Astrocyte (in vitro differentiated cells and primary cell): Measurements from ENCODE around the gene DYSF. TPM values are rescaled to one million over a fixed set of nuclear protein-coding genes. Genes with fewer than 3 reads are reported as not detected.

Experiments
- DNase-seq: peaks from one replicate; pipeline ENCODE4 v3.0.0-alpha.2; 2010; ENCODE audit warnings: low read depth
- FAIRE-seq: peaks from 2 replicates; lab custom pipeline; 2011; peaks lifted over from hg19 to GRCh38; lab: Jason Lieb, UNC
- H2AFZ ChIP-seq: 2 replicates; pipeline ENCODE4 v1.6.0; 2012; ENCODE audit warnings: low read depth, low read length, inconsistent platforms
- H3K27ac ChIP-seq: 2 replicates; pipeline ENCODE4 v1.5.1; 2011; ENCODE audit warnings: low read depth, low read length, inconsistent platforms
- H3K27me3 ChIP-seq: 2 replicates; pipeline ENCODE4 v1.6.0; 2011; ENCODE audit warnings: low read length, inconsistent platforms; ENCODE audit not compliant: insufficient read depth
- H3K36me3 ChIP-seq: 2 replicates; pipeline ENCODE4 v1.5.1; 2011; ENCODE audit warnings: low read length, inconsistent platforms; ENCODE audit not compliant: insufficient read depth
- H3K4me1 ChIP-seq: 2 replicates; pipeline ENCODE4 v1.5.1; 2011; ENCODE audit warnings: low read length, inconsistent platforms; ENCODE audit not compliant: insufficient read depth
- H3K4me2 ChIP-seq: 2 replicates; pipeline ENCODE4 v1.6.0; 2012; ENCODE audit warnings: low read length, inconsistent platforms
- H3K4me3 ChIP-seq: 2 replicates; pipeline ENCODE4 v1.5.1; 2011; ENCODE audit warnings: low read depth, mild to moderate bottlenecking, low read length, inconsistent platforms; ENCODE audit not compliant: insufficient read depth
- H3K79me2 ChIP-seq: 2 replicates; pipeline ENCODE4 v1.6.0; 2012; ENCODE audit warnings: mild to moderate bottlenecking, low read length, inconsistent platforms; ENCODE audit not compliant: insufficient read depth
- H3K9ac ChIP-seq: 2 replicates; pipeline ENCODE4 v1.6.0; 2012; ENCODE audit warnings: mild to moderate bottlenecking, low read length, inconsistent platforms
- H3K9me3 ChIP-seq: 2 replicates; pipeline ENCODE4 v1.5.1; 2012; ENCODE audit warnings: low read depth, mild to moderate bottlenecking, low read length, inconsistent platforms; ENCODE audit not compliant: insufficient read depth
- H4K20me1 ChIP-seq: 2 replicates; pipeline ENCODE4 v1.6.0; 2012; ENCODE audit warnings: low read length, inconsistent platforms; ENCODE audit not compliant: insufficient read depth
- H3K27ac Mint-ChIP-seq: one replicate; pipeline ENCODE4 v1.8.0; 2021; ENCODE audit warnings: mild to moderate bottlenecking, mixed read lengths; ENCODE audit not compliant: unreplicated experiment
- H3K27me3 Mint-ChIP-seq: one replicate; pipeline ENCODE4 v1.8.0; 2021; ENCODE audit warnings: low read depth, mixed read lengths; ENCODE audit not compliant: unreplicated experiment
- H3K36me3 Mint-ChIP-seq: one replicate; pipeline ENCODE4 v1.8.0; 2021; ENCODE audit warnings: low read depth, mixed read lengths; ENCODE audit not compliant: unreplicated experiment
- H3K4me1 Mint-ChIP-seq: one replicate; pipeline ENCODE4 v1.8.0; 2021; ENCODE audit warnings: low read depth, mixed read lengths; ENCODE audit not compliant: unreplicated experiment
- H3K4me3 Mint-ChIP-seq: one replicate; pipeline ENCODE4 v1.8.0; 2021; ENCODE audit warnings: mild to moderate bottlenecking, moderate library complexity, mixed read lengths; ENCODE audit not compliant: unreplicated experiment
- H3K9me3 Mint-ChIP-seq: one replicate; pipeline ENCODE4 v1.8.0; 2021; ENCODE audit warnings: mild to moderate bottlenecking, mixed read lengths; ENCODE audit not compliant: unreplicated experiment
- CTCF ChIP-seq: IDR thresholded peaks from 2 replicates; pipeline ENCODE4 v1.5.1; 2011; ENCODE audit warnings: low read depth, mild to moderate bottlenecking, inconsistent platforms, low read length, moderate library complexity; ENCODE audit not compliant: insufficient read depth
- EZH2 ChIP-seq: IDR thresholded peaks from 2 replicates; pipeline ENCODE4 v1.6.1; 2012; ENCODE audit warnings: mild to moderate bottlenecking, low read length, inconsistent platforms; ENCODE audit not compliant: insufficient read depth
- total RNA-seq: library from RNA; stranded (reverse); gene quantifications from 2 replicates; pipeline ENCODE4 v1.2.1, GENCODE V29; 2021

Gene DYSF
- total RNA-seq, 1 donor from 2014 or later, result 123 TPM

DNA sequence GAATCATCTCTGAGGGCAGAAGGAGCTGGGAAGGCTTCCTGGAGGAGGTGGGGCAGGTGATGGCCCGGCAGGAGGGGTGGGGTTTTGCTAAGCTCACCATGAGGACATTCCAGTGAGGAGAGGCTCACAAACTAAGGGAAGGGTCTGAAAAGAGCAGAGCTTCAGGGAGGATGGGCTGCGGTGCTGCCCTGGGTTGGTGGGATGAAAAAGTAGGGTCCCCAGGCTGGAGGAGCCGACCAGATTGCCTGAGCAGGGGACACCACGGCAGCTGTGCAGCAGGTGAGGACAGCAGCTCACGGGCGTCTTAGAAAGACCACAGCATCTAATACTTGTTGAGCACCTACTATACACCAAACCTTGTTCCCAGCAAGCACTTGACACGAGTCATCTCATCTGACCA, 82.2 kb downstream of the DYSF start:
- Mint-ChIP-seq H3K4me1 (peaks cover 14% of the 10 kb centered on the region), H3K27ac (peak overlapping the region; percentile 2), H3K36me3 (peaks cover 51% of the 10 kb centered on the region), H3K27me3 (no peaks in the 10 kb centered on the region), H3K9me3 (peaks cover 5% of the 10 kb centered on the region), H3K4me3 (no peak overlapping the region)
- no peak for FAIRE-seq
- no peaks in the 10 kb centered on the region for H3K4me1 ChIP-seq
- H3K9ac ChIP-seq, result no peak overlapping the region
- no peak overlapping the region for H3K4me2 ChIP-seq
- TF ChIP-seq EZH2 (no peak), CTCF (no peak)
- no peak overlapping the region for H3K27ac ChIP-seq
- H2AFZ ChIP-seq, result no peak overlapping the region
- H3K9me3 ChIP-seq, result no peaks in the 10 kb centered on the region
- H3K36me3 ChIP-seq, result no peaks in the 10 kb centered on the region
- no peaks in the 10 kb centered on the region for H3K79me2 ChIP-seq
- H3K4me3 ChIP-seq, result no peak overlapping the region
- H3K27me3 ChIP-seq, result no peaks in the 10 kb centered on the region
- H4K20me1 ChIP-seq, result no peaks in the 10 kb centered on the region
- DNase-seq, result no peak

DNA sequence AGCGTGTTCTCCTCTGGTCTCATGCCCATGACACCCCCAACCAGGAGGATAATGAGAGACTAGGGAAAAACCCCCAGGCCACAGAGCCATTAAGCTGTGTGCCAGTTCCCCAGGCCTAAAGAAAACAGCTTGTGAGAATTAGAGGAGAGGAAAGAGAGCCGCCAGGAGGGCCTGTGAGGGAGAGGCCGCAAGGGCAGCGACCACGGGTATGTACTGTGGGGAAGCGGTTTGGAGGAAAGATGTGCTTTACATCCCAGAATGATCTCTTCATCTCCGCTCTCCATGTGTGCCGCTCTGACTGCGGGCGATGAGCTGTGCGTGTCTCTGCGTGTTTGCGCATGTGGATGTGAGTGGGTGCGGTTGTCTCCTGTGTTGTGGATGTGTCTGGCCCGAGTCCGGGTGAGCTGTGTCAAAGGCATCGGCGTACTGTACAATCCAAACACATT, 82.9 kb downstream of the DYSF start:
- H3K27ac Mint-ChIP-seq, result no peak overlapping the region
- H3K27me3 ChIP-seq, result no peaks in the 10 kb centered on the region
- no peak for TF ChIP-seq CTCF
- TF ChIP-seq EZH2, result no peak
- no peak overlapping the region for H2AFZ ChIP-seq
- no peaks in the 10 kb centered on the region for H3K4me1 ChIP-seq
- H3K36me3 Mint-ChIP-seq, result peaks cover 45% of the 10 kb centered on the region
- no peak overlapping the region for H3K9ac ChIP-seq
- H3K9me3 ChIP-seq, result no peaks in the 10 kb centered on the region
- H3K9me3 Mint-ChIP-seq, result peaks cover 5% of the 10 kb centered on the region
- no peak overlapping the region for H3K4me3 ChIP-seq
- H3K79me2 ChIP-seq, result no peaks in the 10 kb centered on the region
- H3K4me3 Mint-ChIP-seq, result no peak overlapping the region
- FAIRE-seq (no peak), DNase-seq (no peak)
- H3K27me3 Mint-ChIP-seq, result no peaks in the 10 kb centered on the region
- no peaks in the 10 kb centered on the region for H3K36me3 ChIP-seq
- H3K4me1 Mint-ChIP-seq, result peaks cover 8% of the 10 kb centered on the region
- H3K27ac ChIP-seq, result no peak overlapping the region
- no peaks in the 10 kb centered on the region for H4K20me1 ChIP-seq
- no peak overlapping the region for H3K4me2 ChIP-seq

- no peaks in the 10 kb centered on the region for H3K9me3 ChIP-seq
- peaks cover 2% of the 10 kb centered on the region for H3K9me3 Mint-ChIP-seq
- no peak overlapping the region for H3K4me3 ChIP-seq
- H3K27ac Mint-ChIP-seq, result no peak overlapping the region
- FAIRE-seq (no peak), DNase-seq (no peak)
- no peaks in the 10 kb centered on the region for H3K4me1 ChIP-seq
- no peak overlapping the region for H3K27ac ChIP-seq
- H3K4me1 Mint-ChIP-seq, result no peaks in the 10 kb centered on the region
- no peak overlapping the region for H3K4me2 ChIP-seq
- no peak overlapping the region for H3K4me3 Mint-ChIP-seq
- TF ChIP-seq CTCF, result no peak
- TF ChIP-seq EZH2, result no peak
- no peaks in the 10 kb centered on the region for H3K79me2 ChIP-seq
- H3K27me3 ChIP-seq, result no peaks in the 10 kb centered on the region
- no peak overlapping the region for H3K9ac ChIP-seq
- no peaks in the 10 kb centered on the region for H3K36me3 ChIP-seq
- no peak overlapping the region for H2AFZ ChIP-seq
- H4K20me1 ChIP-seq, result no peaks in the 10 kb centered on the region
- no peaks in the 10 kb centered on the region for H3K27me3 Mint-ChIP-seq
- peaks cover 36% of the 10 kb centered on the region for H3K36me3 Mint-ChIP-seq
Measured at GRCh38 chr2:71538241-71538640, 84.9 kb downstream of the DYSF start.
